Epithelial cell of esophagus (primary cell): Measurements from ENCODE around the gene KCTD17.

Experiments
- DNase-seq: peaks from one replicate; pipeline ENCODE4 v3.0.0; 2010; ENCODE audit warnings: low read depth
- H3K4me3 ChIP-seq: 2 replicates; pipeline ENCODE4 v1.5.1; 2011; ENCODE audit warnings: mild to moderate bottlenecking, low read length, control low read depth
- CTCF ChIP-seq: IDR thresholded peaks from 2 replicates; pipeline ENCODE4 v1.5.1; 2011; ENCODE audit warnings: low read depth, mild to moderate bottlenecking, low read length, control low read depth, inconsistent platforms; ENCODE audit not compliant: insufficient read depth; ENCODE audit errors: missing control alignments

The KCTD17 gene

GRCh38 chr22:37092997-37093396 is 41.5 kb downstream of the KCTD17 start:
- no peak overlapping the region for H3K4me3 ChIP-seq
- TF ChIP-seq CTCF, result no peak
- no peak for DNase-seq

GRCh38 chr22:37094239-37094638 is 42.7 kb downstream of the KCTD17 start:
- no peak overlapping the region for H3K4me3 ChIP-seq
- no peak for TF ChIP-seq CTCF
- DNase-seq, result no peak

- TF ChIP-seq CTCF, result no peak
- DNase-seq, result no peak
- no peak overlapping the region for H3K4me3 ChIP-seq
Observed at GRCh38 chr22:37095113-37095512, 43.6 kb downstream of the KCTD17 start.

- no peak overlapping the region for H3K4me3 ChIP-seq
- TF ChIP-seq CTCF, result no peak
- DNase-seq, result no peak
Observed at GRCh38 chr22:37097346-37097745, 45.8 kb downstream of the KCTD17 start.

- no peak for TF ChIP-seq CTCF
- no peak for DNase-seq
- no peak overlapping the region for H3K4me3 ChIP-seq
Observed at GRCh38 chr22:37098976-37099591, 47.5 kb downstream of the KCTD17 start.

GRCh38 chr22:37100589-37101127 is 49.1 kb downstream of the KCTD17 start:
- TF ChIP-seq CTCF, result no peak
- DNase-seq, result no peak
- no peak overlapping the region for H3K4me3 ChIP-seq
